GM21737 (cell line): ENCODE results near the gene KRTAP4-16.
"Not testable (repeated sequence)": the region's sequence is repeated elsewhere in the genome, so short reads cannot be mapped to it uniquely, and the experiment has no call there.

Experiments
- ATAC-seq: cut with Tn5 transposase; IDR thresholded peaks from one replicate; pipeline ENCODE4 v1.9.1; 2021; ENCODE audit warnings: mild to moderate bottlenecking, moderate library complexity; ENCODE audit not compliant: unreplicated experiment

KRTAP4-16 gene

DNA sequence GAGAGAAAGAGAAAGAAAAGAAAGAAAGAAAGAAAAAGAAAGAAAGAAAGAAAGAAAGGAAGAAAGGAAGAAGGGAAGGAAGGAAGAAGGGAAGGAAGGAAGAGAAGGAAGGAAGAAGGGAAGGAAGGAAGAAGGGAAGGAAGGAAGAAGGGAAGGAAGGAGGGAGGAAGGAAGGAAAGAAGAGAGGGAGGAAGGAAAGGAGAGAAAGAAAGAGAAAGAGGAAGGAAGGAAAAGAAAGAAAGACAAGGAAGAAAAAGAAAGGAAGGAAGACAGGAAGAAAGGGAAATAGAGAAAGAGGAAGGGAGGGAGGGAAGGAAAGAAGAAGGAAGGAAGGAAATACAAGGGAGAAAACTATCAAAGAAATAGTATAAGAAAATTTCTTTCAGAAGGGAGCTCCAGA is 25.2 kb downstream of the KRTAP4-16 start:
- ATAC-seq, result no peak

DNA sequence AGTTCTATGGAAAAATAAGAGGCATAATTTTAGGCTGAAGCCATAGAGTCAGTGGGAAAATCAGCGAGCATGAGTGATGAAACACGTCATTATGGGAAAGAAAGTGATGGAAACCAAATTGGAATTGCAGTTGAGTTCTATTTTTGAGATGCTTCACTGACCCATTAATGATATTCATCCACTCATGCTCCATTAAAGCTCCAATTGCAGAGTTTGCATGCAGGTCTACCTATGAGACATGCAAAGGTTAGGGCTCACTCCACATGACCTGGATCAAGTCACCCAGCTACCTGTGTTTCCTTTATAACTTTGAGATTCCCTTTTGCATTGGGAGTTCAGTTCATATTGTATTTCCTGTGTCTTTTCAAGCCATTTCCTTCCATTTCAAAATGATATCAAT is 28.3 kb downstream of the KRTAP4-16 start:
- ATAC-seq, result no peak

DNA sequence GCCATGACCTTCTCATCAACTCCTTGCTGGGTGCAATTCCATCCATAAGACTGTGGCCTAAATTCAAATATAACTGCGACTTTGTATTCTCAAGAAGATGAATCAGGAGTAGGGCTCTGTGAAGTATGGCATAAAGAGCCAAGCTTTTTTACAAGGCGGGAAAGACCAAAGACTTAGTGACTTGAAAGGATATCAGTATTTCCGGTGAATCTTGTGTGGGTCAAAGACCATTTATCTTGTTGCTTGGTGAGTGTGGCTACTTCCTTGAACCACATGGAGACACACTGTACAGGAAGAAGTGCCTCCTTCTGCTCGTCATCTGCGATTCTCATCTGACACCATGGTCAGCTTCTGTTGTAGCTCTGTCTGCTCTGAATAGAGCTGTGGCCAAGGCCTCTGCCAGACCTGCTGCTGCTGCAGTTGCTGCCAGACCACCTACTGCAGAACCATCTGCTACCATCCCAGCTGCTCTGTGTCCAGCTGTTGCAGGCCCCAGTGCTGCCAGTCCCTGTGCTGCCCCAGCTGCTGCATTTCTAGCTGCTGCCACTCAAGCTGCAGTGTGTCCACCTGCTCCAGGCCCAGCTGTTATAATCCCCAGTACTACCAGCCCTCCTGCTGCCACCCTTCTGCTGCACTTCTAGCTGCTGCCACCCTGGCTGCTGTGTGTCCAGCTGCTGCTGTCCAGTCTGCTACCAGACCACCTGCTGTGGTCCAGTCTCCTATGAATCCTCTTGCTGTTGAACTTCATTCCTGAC is 30.2 kb downstream of the KRTAP4-16 start:
- no peak for ATAC-seq

DNA sequence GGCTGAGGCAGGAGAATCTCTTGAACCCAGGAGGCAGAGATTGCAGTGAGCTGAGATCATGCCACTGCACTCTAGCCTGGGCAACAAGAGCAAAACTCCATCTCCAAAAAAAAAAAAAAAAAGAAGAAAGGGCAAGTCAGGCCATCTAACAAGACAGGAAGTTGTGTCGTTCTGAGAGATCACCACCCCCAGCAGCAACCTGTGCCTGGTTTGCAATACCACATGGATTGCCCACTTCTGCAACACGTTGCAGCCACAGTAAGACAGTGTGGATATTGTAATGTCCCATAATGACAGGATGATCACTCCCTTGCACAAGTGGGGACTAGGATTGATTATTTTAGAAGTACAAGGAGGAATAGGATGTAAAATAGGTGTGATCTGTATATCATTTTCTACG is 33.0 kb downstream of the KRTAP4-16 start:
- no peak for ATAC-seq

DNA sequence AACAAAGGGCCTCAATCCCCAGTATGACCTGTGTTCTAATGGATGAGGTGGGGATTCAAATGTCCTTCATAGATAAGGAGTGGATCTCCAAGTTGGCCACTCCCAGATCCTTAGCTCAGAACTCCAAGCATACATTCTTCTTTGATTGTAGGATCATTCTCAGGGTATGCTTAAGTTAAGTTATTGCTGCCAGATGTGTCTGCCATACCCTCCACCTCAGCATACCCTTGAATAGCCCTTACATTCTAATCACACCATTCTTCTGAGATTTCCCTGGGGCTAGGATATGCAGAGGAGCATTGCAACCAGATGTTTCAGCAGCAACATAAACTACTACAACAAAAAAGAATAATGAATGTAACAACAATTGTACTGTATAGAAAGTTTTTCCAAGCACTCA is 34.7 kb downstream of the KRTAP4-16 start:
- no peak for ATAC-seq

DNA sequence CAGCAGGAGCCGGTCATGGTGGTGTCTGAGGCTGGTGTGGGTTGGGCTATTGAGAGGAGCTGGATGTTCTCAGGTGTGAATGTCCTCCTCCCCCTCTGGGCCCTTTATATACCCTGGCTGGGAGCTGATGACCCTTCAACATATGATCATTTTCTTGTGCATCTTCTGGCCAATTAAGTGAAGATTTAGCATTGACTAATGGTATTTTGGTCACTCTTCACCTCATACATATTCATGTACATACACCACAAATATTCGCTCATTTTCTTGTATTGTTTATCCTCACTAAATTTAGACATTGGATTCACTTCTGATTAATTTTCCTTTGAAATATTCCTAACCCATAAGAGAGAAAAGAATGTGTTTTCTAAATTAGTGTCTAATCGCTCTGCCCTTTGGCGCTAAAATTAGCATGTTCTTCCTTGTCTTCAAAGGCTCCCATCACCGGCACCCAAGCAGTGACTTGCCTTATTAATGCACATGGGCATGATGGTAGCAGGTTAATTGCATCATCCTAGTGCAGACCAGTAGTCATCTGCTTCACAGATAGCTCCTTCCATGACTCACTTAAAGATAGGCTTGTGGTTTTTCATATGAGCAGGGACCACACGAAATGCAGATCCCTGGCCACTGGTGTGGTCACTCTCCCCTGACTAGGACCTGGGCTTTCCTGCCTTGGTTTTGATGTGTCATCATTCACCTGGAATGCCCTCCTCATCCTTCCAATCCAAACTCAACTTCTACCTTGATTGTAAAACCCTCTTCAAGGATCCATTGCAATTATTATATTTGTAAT is 36.0 kb downstream of the KRTAP4-16 start, which contains the start of gene KRTAP2-4:
Gene KRTAP2-4, minus strand, starts transcription at position 51 of the 796 bp plus-strand sequence. Its CDS starts 34 bp downstream, at position 17.
- no peak for ATAC-seq

DNA sequence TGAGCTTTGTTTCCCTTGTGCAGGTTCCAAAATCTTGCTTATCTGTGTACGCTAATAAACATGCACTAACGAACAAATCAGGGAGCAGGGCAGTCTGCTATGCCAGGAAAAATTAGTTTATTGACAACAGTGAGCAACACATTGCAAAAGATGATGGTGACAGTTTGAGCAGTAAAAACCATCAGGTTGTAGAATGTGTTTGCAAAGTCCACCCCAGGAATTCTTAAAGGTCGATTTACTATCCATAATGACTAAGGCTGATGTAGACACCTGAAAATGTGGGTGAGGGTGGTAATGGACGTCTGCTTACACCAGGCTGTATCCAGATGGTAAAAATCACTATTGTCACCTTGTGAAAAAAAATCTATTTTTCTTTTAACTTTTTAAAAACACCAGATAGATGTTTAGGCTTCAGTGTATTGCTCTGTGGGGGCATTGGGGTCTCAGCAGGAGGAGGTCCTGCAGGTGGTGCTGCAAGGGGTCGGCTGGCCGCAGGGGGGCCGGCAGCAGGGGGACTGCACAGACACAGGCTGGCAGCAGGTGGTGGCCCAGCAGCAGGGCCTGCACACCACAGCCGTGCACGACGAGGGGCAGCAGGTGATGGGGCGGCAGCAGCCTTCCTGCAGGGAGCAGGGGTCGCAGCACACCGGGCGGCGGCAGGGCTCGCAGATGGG is 36.9 kb downstream of the KRTAP4-16 start:
- ATAC-seq, result not testable (repeated sequence)

DNA sequence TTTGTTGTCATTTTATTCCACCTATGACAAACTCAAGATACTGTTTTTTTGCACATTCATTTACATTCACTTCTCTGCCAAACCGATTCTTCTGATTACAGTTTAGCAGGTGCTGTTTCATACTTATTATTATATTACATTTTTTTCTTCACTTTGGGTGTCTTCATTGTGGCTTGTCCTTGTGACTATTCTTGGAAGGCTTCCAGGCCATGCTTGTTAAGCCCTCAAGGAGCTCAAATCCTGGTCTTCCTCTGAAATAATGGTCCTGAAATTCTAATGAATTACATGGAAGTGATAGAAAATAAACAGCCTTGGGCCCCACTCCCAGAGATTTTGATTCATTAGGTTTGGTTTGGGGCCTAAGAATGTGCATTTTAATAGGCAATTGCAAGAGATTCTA is 37.7 kb downstream of the KRTAP4-16 start:
- no peak for ATAC-seq

DNA sequence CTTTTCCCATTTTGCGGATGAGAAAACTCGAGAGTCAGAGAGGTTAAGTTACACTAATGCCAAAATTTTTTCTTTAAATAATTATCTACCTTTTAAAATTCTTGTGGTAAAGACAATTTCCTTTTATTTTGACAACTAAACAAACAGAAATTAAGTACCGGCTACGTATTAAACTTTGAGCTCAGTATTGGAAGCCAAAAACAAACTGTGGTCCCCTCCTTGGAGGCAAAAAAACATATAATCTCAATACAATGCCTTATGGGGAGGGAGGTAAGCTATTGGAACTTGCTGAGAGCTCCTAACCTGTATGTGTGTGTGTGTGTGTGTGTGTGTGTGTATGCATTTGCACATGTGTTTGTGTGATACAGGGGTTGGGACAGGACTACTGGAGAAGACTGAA is 38.6 kb downstream of the KRTAP4-16 start:
- no peak for ATAC-seq

DNA sequence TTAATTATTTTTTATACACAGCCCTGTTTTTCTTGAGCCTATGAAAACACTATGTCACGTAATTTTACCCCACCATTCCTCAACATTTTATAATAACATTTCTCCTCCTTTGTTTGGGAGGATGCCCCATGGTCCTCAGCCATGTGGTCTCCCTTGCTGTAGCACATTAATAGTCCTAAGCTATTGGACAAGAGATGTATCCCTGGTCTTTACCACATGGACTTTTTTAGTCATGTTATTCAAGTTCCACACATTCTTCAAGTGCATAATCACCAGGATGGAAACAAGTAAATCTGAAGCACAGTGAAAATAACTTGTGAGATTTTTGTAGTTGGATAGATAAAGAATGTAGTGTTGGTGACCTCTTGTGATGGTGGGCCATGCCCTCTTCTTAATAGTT is 40.0 kb downstream of the KRTAP4-16 start:
- ATAC-seq, result no peak

DNA sequence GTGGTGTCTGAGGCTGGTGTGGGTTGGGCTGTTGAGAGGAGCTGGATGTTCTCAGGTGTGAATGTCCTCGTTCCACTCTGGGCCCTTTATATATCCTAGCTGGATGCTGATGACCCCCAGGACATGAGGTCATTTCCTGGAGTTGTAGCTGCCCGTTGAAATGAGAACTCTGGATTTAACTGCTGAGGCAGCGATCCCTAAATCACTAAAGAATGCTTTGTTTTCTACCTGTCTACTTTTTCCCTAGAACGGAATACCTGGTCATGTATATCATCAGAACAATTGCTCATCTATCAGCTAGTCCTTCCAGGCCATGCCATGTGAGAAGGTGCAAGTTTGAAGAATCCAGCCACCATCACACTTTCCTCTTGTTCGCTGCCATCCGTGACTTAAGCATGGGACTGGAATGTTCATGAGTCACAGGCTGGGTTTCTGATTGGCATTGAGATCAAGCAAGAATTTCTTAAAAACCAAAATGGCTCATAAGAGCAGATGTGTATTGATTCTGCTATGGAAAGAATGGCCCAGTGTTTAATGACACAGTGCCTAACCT is 41.9 kb downstream of the KRTAP4-16 start, which contains the start of gene KRTAP2-3:
Gene KRTAP2-3, minus strand, starts transcription at position 63 of the 553 bp plus-strand sequence. CDS start 64 bp downstream, outside the sequence.
- no peak for ATAC-seq

DNA sequence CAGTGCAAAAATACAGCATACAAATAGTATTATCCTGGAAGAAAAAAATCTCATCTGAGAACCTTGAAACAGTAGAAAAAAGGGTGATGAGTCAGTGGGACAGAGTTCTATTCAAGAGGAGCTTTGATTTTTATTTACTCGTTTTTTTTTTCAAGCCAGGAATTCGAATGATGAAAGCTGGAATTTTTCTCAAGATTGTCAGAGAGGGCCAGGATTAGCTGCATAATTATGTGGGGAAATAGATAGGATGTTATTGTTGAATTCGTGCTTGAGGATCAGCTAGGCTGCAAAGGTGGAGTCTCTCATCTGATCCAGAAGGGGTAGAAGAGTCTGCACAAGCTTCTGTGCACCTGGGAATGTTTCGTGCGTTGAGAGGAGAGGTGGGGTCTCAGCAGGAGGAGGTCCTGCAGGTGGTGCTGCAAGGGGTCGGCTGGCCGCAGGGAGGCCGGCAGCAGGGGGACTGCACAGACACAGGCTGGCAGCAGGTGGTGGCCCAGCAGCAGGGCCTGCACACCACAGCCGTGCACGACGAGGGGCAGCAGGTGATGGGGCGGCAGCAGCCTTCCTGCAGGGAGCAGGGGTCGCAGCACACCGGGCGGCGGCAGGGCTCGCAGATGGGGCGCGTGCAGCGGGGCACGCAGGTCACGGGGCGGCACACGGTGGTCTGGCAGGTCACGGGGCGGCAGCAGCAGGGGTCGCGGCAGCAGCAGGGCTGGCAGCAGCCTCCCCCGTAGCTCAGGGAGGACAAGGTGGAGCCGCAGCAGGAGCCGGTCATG is 42.5 kb downstream of the KRTAP4-16 start:
- not testable (repeated sequence) for ATAC-seq

DNA sequence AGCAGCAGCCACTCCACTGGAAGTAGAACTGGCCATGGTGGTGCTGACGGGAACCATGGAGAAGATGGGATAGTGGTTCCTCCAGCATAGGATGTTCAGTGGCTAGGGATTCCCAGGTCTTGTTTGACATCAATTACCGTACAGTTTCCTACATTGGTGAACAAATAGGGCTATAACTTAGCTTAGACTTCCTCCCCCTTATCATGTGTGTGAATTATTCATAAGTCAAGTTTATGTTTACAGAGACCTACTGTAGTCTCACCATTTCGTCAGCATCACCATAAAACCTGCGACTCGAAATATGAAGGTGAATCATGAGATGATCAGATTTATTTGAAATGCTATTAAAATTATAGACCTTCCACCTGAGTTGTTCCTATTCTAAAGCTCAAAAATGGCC is 43.3 kb downstream of the KRTAP4-16 start:
- no peak for ATAC-seq

DNA sequence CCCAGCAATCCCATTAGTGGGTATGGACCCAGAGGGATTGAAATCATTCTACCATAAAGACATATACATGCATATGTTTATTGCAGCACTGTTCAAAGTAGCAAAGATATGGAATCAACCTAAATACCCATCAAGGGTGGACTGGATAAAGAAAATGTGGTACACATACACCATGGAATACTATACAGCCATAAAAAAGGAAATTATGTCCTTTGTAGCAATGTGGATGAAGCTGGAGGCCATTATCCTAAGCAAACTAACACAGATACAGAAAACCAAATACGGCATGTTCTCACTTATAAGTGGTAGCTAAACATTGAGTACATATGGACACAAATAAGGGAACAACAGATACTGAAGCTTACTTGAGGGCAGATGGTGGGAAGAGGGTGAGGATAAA is 44.5 kb downstream of the KRTAP4-16 start:
- ATAC-seq, result no peak

DNA sequence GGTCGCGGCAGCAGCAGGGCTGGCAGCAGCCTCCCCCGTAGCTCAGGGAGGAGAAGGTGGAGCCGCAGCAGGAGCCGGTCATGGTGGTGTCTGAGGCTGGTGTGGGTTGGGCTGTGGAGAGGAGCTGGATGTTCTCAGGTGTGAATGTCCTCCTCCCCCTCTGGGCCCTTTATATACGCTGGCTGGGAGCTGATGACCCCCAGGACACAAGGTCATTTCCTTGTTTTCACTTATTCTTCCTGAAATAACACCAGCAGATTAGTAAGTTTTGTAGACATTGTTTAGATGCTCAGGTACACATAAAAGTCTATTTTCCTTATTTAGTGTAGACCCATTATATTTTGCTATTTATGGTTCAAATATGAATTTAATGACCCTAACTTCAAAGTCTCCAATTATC is 46.9 kb downstream of the KRTAP4-16 start, which contains the start of gene KRTAP2-2:
Gene KRTAP2-2, minus strand, starts transcription at position 101 of the 400 bp plus-strand sequence. Its CDS starts 19 bp downstream, at position 82.
- not testable (repeated sequence) for ATAC-seq

DNA sequence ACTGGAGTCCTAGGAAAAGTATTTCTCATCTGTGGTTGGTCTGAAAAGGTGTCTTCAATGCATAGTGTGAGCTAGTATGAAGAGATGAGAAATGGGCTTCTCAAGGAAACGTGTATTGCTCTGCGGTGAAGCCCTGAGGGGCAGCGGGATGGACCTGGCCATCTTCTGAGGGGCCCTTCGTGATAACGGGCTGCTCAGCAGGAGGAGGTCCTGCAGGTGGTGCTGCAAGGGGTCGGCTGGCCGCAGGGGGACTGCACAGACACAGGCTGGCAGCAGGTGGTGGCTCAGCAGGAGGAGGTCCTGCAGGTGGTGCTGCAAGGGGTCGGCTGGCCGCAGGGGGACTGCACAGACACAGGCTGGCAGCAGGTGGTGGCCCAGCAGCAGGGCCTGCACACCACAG is 47.5 kb downstream of the KRTAP4-16 start:
- not testable (repeated sequence) for ATAC-seq

DNA sequence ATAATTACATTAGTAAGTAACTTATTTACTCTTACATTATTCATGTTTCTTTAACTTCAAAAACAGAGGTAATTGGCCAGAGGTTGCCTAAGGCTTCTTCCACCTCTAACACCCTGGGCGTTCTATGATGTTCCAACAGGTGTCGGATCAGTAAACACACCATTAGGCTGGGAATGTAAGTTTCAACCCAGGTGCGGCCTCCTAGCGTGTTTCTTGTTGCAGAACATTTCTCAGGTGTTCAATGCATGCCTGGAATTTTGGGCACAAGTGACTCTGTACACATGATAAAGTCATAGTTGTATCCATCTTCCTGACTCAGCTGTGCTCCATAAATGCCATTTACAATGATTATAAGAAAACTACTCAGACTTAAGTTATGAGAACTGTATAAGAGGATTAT is 48.0 kb downstream of the KRTAP4-16 start:
- ATAC-seq, result no peak

DNA sequence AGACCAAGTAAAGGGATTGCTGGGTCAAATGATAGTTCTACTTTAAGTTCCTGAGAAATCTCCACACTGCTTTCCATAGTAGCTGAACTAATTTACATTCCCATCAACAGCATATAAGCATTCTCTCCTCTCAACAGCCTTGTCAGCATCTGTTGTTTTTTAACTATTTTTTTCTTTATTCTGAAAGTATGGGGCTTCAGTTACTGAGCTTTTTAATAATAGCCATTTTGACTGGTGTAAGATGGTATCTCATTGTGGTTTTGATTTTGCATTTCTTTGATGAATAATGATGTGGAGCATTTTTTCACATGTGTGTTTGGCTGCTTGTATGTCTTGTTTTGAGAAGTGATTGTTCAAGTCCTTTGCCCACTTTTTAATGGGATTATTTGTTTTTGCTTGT is 49.4 kb downstream of the KRTAP4-16 start:
- no peak for ATAC-seq
